ENCODE results near the gene ACTR5. TPM values are rescaled to one million over a fixed set of nuclear protein-coding genes. Genes with fewer than 3 reads are reported as not detected.
A peak's percentile ranks its signal among the peaks of the same experiment; 100 is the strongest.
"Not testable (repeated sequence)": the region's sequence is repeated elsewhere in the genome, so short reads cannot be mapped to it uniquely, and the experiment has no call there.

The ACTR5 gene
- polyA plus RNA-seq, 5 donors: 10.8 to 12.8 (median 11.9) TPM

GRCh38 chr20:38764567-38765318, 16.5 kb downstream of the ACTR5 start:
- DNase-seq: no peak

- DNase-seq: no peak
Measured at GRCh38 chr20:38766071-38766470, 17.8 kb downstream of the ACTR5 start.

- no peak for DNase-seq
Measured at GRCh38 chr20:38769376-38770295, 21.4 kb downstream of the ACTR5 start.

- no peak for DNase-seq
Measured at GRCh38 chr20:38770546-38770945, 22.3 kb downstream of the ACTR5 start.

GRCh38 chr20:38770970-38771369, 22.7 kb downstream of the ACTR5 start:
- no peak for DNase-seq

- no peak for DNase-seq
Measured at GRCh38 chr20:38771621-38772020, 23.4 kb downstream of the ACTR5 start.

GRCh38 chr20:38774167-38774566, 25.9 kb downstream of the ACTR5 start:
- no peak for DNase-seq

- no peak for DNase-seq
Measured at GRCh38 chr20:38776363-38776762, 28.1 kb downstream of the ACTR5 start.

GRCh38 chr20:38779247-38780097, 31.2 kb downstream of the ACTR5 start:
- no peak for DNase-seq

- DNase-seq: no peak
Measured at GRCh38 chr20:38782275-38782674, 34.0 kb downstream of the ACTR5 start.

- DNase-seq: no peak
Measured at GRCh38 chr20:38787870-38788269, 39.6 kb downstream of the ACTR5 start.

GRCh38 chr20:38789503-38790199, 41.4 kb downstream of the ACTR5 start:
- no peak for DNase-seq

- peak in 1 of 2 donors; percentile 19 for DNase-seq
Measured at GRCh38 chr20:38790200-38791053, 42.2 kb downstream of the ACTR5 start.

GRCh38 chr20:38791291-38791690, 43.0 kb downstream of the ACTR5 start:
- DNase-seq: no peak

GRCh38 chr20:38791940-38792339, 43.7 kb downstream of the ACTR5 start:
- no peak for DNase-seq

GRCh38 chr20:38794057-38794456, 45.8 kb downstream of the ACTR5 start:
- DNase-seq: not testable (repeated sequence)

- DNase-seq: no peak
Measured at GRCh38 chr20:38798266-38798665, 50.0 kb downstream of the ACTR5 start.

GRCh38 chr20:38799203-38799602, 50.9 kb downstream of the ACTR5 start:
- no peak for DNase-seq

GRCh38 chr20:38800882-38801281, 52.6 kb downstream of the ACTR5 start:
- no peak for DNase-seq

GRCh38 chr20:38804221-38804620, 56.0 kb downstream of the ACTR5 start:
- no peak for DNase-seq
